Activated effector memory CD4-positive, alpha-beta T cell treated with Interleukin-2 at 50 U/mL for 16 hours (primary cell): ENCODE results near the gene HORMAD1.
"Not testable (repeated sequence)": the region's sequence is repeated elsewhere in the genome, so short reads cannot be mapped to it uniquely, and the experiment has no call there.

Source experiments
- DNase-seq: peaks from one replicate; pipeline ENCODE4 v3.0.0-alpha.2; 2020

The HORMAD1 gene

GRCh38 chr1:150720703-150721102 lies at the start of gene HORMAD1:
HORMAD1 (minus strand) TSS chr1:150720895; CDS start chr1:150719505, 1,390 bp downstream.
- DNase-seq = no peak

DNA sequence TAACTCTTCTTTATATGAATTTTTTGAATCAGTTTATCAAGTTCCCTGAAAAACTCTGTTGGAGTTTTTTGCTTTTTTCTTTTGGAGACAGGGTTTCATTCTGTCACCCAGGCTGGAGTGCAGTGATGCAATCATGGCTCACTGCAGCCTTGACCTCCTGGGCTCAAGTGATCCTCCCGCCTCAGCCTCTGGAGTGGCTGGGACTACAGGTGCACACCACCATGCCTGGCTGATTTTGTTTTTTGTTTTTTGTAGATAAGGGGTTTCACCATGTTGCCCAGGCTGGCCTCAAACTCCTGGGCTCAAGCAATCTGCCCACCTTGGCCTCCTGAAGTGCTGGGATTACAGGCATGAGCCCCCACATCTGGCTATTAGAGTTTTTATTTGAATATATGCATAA lies 47.0 kb upstream of the HORMAD1 start:
- not testable (repeated sequence) for DNase-seq

- DNase-seq = not testable (repeated sequence)
Measured at GRCh38 chr1:150765977-150766301, 45.2 kb upstream of the HORMAD1 start.

DNA sequence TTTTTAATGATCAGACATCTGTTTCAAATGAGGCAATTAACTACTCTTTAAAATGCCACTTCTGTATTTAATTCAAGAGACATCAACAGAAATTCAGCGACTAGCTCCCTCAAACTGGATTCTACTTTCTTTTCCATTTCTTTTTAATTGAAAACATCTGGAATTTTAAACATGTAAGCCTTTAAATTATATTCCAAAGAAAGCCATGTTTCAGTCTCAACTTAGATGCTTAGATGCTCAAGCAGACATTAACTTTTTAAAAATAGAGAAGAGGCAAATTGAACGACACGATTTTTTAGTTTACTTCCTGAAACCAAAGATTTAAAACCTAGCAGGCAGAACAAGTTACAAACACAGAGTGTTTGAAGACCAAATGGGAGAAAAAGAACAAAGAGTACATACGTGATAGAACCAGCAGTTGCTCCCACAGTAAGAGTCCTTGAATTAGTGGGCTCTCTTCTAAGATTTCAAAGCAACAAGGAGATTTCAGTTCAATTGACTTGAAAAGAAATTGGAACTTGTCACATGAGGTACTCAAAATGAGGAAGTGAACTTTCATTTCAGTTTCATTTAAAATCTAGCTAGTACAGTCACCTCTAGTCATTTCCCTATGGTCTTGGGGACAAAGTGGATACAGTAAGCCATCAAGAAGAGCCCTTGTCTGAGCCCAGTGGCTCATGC lies 44.7 kb upstream of the HORMAD1 start, which contains the start of gene CTSS:
TSS of gene CTSS (minus strand) at position 483 of the 681 bp plus-strand sequence. CDS start 1,015 bp downstream, outside the sequence.
- DNase-seq = no peak

- DNase-seq = no peak
Measured at GRCh38 chr1:150764617-150765101, 44.0 kb upstream of the HORMAD1 start.

- no peak for DNase-seq
Measured at GRCh38 chr1:150763018-150763417, 42.3 kb upstream of the HORMAD1 start.

DNA sequence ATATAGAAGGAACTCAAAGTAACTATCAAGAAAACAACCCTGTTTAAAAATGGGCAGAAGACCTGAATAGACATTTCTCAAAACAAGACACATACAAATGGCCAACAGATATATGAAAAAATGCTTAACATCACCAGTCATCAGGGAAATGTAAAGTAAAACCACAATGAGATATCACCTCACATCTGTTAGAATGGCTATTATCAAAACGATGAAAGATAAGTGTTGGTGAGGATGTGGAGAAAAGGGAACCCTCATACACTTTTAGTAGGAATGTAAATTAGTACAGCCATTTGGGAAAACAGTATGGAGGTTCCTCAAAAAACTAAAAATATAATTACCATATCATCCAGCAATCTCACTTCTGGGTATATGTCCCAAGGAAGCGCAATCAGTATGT lies 41.9 kb upstream of the HORMAD1 start:
- DNase-seq = no peak

DNA sequence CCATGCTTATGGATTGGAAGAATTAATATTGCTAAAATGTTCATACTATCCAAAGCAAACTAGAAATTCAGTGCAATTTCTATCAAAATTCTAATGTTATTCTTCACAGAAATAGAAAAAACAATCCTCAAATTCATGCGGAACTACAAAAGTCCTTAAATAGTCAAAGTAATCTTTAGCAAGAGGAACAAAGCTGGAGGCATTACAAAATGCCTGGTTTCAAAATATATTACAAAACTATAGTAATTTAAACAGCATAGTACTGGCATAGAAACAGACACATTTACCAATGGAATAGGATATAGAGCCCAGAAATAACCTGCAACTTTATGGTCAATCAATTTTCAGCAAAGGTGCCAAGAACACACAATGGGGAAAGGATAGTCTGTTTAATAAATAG lies 41.1 kb upstream of the HORMAD1 start:
- DNase-seq = no peak

GRCh38 chr1:150760013-150760412 lies 39.3 kb upstream of the HORMAD1 start:
- DNase-seq = no peak

- no peak for DNase-seq
Measured at GRCh38 chr1:150753416-150753815, 32.7 kb upstream of the HORMAD1 start.

GRCh38 chr1:150751443-150751842 lies 30.7 kb upstream of the HORMAD1 start:
- DNase-seq = no peak

DNA sequence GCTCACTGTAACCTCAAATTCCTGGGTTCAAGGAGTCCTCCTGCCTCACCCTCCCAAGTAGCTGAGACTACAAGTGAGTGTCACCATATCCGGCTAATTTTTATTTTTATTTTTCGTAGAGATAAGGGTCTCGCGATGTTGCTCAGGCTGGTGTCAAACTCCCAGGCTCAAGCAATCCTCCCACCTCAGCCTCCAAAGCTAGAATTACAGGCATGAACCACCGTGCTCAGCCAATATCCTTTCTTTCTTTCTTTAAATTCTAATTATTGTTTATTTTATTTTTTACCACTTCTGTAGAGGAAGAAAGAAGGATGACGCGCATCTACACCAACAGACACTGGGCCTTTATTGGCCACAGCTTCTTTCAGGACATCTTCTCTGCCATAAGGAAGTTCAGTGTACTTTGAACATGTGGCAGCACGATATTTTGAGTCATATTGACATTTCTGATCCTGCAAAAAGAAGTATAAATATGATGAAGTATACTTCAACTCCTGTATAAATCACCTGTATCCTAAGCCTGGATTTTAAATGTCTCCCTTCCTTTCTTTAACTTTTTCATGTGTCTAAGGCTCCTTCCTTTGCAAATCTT lies 29.1 kb upstream of the HORMAD1 start:
- no peak for DNase-seq

DNA sequence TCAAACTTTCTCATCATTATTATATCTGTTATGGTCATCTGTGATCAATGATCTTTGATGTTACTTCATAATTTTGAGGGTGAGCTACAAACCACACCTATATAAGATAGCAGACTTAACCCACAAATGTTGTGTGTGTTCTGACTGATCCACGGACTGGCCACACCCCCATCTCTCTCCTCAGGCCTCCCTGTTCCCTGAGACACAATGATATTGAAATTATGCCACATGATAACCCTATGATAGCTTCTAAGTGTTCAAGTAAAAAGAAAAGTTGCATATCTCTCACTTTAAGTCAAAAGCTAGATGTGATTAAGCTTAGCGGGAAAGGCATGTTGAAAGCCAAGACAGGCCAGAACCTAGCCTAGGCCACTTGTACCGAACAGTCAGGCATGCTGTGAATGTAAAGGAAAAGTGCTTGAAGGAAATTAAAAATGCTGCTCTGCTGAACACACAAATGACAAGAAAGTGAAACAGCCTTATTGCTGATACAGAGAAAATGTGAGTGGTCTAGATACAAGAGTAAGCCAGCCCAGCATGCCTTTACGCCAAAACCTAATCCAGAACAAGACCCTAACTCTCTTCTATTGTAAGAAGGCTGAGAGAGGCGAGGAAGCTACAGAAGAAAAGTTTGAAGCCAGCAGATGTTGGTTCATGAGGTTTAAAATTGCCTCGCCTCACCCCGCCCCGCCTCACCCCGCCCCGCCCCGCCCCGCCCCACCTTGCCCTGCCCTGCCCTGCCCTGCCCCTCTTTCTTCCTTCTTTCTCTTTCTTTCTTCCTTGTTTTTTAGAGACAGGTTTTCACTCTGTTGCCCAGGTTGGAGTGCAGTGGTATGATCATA lies 28.4 kb upstream of the HORMAD1 start:
- DNase-seq = no peak

DNA sequence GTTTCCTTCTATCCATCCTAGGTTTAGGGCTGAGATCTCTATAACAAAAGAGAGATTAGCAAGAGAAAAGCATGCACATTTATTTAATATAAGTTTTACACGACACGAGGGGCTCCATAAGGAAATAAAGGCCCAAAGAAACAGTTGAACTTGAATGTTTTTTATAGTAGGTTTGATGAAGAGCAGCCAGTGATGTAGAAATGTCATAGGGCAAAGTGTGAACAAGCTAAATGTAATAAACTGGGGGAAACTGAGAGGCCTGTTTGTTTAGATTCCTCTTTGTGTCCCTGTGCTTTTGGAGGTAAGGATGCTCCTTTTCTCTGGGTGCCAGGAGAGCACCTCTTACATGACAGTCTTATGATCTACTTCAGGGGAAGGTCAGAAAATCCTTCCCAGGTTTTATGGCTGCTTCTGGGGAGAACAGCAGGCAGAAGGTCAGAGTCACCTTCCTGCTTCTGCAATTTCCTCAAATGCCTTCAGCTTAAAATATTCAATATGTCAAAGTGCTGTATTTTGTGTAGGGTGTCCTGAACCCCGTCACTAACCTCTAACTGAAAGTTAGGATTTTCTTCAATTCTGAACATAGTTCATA lies 9.5 kb upstream of the HORMAD1 start:
- no peak for DNase-seq

DNA sequence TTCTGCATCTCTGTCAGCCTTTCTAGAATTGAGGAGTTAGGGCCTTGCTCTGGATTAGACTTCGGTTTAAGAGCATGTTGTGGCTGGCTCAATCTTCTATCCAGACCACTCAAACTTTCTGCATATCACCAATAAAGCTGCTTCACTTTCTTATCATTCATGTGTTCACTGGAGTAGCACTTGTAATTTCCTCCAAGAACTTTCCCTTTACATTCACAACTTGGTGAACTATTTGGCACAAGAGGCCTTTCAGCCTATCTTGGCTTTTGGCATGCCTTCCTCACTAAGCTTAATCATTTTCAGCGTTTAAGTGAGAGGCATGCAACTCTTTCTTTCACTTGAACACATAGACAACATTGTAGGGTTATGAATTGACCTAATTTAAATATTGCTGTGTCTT lies 3.6 kb upstream of the HORMAD1 start:
- no peak for DNase-seq

DNA sequence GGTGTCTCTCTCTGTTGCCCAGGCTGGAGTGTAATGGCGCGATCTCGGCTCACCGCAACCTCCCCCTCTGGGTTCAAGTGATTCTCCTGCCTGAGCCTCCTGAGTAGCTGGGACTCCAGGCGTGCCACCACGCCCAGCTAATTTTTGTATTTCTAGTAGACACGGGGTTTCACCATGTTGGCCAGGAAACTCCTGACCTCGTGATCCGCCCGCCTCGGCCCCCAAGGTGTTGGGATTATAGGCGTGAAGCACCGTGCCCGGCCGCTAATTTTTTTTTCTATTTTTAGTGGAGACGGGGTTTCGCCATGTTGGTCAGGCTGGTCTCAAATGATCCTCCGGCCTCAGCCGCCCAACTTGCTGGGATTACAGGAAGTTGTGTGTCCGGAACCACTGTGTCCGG lies 597 bp downstream of the HORMAD1 start:
- no peak for DNase-seq

DNA sequence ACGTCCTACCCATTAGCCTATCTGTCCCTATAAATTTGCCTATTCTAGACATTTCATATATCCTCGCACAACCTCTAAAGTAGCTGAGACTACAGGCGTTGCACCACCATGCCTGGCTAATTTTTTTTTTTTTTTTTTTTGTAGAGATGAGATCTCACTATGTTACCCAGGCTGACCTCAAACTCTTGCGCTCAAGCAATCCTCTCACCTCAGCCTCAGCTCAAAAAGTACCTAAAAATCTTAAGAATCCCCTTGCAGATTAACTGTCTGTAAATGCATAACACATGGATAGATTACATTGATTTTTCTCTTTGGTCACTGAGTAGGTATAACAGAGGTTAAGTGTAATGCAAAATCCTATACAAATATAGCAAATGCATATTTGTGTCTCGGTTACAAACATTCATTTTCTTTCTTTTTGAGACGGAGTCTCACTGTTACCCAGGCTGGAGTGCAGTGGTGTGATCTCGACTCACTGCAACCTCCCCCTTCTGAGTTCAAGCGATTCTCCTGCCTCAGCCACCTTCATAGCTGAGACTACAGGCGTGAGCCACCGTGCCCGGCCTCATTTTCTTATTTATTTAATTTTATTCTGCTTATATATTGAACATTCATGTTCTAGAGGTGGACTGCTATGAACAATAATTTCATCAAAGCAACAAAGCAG lies 2.3 kb downstream of the HORMAD1 start:
- DNase-seq = no peak

- not testable (repeated sequence) for DNase-seq
Measured at GRCh38 chr1:150709031-150709430, 11.7 kb downstream of the HORMAD1 start.

DNA sequence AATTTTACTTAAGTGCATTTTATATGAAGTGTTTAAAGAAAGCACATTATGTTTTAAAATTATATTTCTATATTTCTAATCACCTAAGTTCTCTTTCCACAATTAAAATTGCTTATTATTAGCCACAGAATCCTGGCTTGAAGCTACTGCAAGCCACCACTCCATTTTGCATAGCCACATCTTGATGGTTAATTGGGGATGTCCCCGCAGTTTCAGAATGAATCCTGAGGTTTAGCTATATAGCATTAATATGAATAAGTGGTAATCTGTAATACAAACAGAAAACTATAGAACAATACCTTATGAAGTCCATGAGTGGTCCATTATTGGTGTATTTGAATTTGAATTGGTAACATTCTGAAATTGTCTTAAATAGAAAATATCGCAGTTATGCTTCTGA lies 12.1 kb downstream of the HORMAD1 start:
- no peak for DNase-seq

GRCh38 chr1:150706091-150706490 lies 14.6 kb downstream of the HORMAD1 start:
- DNase-seq = no peak

DNA sequence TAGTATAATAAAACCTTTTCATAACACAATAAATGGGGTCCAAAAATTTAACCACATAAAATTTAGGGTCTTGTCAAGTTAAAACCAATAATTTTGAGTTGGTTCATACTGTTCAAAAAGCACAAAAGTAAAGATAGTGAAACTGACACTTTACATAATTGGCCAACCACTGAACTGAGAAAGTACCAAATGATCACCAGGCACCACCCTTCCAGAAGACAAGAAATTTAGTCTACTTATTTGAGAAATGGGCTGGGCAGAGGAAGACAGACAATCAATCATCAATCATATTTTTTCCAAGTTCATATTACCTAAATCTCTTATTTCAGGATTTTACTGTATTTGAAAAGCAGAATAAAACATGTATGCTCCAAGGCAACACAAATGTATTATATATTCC lies 17.3 kb downstream of the HORMAD1 start:
- DNase-seq = no peak

DNA sequence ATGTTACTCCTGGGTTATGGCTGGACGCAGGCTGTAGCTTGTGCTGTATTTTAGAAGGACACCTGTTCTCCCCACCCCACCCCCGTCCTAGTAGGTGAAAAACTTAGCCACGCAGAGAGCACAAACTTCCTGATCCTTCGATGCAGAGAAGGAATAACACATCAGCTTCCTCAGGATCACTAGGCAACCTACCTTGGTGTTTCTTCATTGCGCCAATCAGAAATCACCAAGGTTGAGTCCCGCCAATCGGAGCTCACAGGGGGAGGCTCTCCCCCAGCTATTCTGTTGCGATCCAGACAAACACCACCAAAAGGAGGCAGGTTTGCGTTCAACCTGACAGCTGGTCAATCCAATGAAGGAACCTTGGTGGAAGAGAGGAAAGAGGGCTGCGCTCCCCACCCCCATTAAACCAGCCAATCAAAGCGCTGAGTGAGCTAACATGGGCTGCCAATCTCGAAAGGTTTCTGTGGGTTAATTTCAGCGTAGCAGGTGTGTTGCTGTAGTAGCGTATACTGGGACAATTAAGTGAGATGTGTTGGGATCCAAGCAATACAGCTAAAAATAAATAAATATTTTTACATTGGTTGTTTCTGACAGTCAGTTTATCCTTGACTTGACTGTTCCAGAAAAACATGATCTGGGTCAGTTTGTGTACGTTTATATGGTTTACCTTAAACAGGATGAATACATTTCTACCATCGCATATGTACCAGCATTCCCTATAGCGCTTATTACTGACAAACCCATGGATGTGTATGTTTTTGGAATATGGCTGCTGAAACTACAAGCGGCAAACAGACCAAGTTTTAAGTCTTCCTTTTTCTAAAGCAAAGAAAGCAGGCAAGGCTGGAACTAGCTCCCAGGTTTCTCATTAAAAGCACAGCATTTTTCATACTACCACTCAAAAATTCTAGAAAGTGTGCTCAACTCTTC lies 23.4 kb downstream of the HORMAD1 start, which contains the start of gene GOLPH3L:
TSS of gene GOLPH3L (minus strand) at position 160 of the 933 bp plus-strand sequence. CDS start 2,316 bp downstream, outside the sequence.
- DNase-seq = peak; percentile 84
